ENCODE results near the gene RCC2.
A peak's percentile ranks its signal among the peaks of the same experiment; 100 is the strongest.

The RCC2 gene

DNA sequence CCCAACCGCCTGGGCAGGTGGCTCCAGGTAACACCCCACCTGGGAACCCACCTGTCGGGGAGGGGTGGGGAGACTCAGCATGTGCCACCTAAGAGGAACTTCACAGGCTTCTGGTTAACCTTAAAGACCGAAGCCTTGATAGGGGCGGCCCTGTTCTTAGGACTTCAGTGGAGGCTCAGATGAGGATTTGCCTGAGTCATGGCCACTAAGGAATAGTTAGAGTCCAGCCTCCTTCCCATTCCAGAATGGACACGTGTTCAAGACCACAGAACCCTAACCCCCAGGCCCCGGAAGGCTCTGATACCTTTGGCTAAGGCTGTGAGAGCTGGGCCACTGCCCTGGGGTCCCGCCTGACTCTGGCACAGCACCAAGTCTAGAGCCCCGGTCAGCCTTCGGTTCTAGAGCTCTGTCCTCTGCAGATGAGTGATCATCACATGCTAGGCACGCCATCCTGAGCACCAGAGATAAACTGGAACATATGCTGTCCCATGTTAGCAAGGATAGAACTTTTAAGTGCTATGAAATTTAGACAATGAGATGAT lies 47.2 kb downstream of the RCC2 start:
- no peak overlapping the region for H3K4me2 ChIP-seq (ENCODE audit: low read length)
- H3K36me3 ChIP-seq (ENCODE audit: control insufficient read depth, insufficient read depth, low read length), result no peaks in the 10 kb centered on the region
- H3K27me3 ChIP-seq (ENCODE audit: control insufficient read depth, insufficient read depth, low read length), result no peaks in the 10 kb centered on the region
- H3K4me3 ChIP-seq (ENCODE audit: low read depth, low read length), result no peak overlapping the region
- no peak overlapping the region for H3K27ac ChIP-seq
- H3K9me3 ChIP-seq (ENCODE audit: control insufficient read depth, low read length), result no peaks in the 10 kb centered on the region
- TF ChIP-seq, protein P1, sequence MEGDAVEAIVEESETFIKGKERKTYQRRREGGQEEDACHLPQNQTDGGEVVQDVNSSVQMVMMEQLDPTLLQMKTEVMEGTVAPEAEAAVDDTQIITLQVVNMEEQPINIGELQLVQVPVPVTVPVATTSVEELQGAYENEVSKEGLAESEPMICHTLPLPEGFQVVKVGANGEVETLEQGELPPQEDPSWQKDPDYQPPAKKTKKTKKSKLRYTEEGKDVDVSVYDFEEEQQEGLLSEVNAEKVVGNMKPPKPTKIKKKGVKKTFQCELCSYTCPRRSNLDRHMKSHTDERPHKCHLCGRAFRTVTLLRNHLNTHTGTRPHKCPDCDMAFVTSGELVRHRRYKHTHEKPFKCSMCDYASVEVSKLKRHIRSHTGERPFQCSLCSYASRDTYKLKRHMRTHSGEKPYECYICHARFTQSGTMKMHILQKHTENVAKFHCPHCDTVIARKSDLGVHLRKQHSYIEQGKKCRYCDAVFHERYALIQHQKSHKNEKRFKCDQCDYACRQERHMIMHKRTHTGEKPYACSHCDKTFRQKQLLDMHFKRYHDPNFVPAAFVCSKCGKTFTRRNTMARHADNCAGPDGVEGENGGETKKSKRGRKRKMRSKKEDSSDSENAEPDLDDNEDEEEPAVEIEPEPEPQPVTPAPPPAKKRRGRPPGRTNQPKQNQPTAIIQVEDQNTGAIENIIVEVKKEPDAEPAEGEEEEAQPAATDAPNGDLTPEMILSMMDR (IDR thresholded peaks at IDR 0.05), result no peak
- H3K79me2 ChIP-seq, result no peaks in the 10 kb centered on the region
- no peak overlapping the region for H3K9ac ChIP-seq
- no peaks in the 10 kb centered on the region for H3K4me1 ChIP-seq
- H2AFZ ChIP-seq, result no peak overlapping the region

DNA sequence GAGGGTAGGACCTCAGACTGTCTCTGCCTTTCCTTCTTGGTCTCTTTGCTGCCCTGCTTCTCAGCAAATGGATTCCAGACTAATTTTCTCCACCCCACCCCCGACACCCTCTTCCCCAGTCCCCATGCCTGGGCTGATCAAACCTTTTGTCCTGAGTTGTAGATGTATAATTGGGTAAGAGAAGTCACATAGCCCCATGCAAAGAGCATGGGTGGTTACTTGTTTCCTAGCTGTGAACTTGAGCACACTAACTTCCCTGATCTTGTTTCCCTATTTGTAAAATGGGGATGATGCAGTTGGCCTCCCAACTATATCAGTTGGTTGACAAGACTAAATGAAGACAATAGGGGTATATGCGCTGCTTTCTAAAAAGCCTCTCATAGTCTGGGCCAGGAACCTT lies 58.3 kb downstream of the RCC2 start:
- H3K4me2 ChIP-seq (ENCODE audit: low read length), result no peak overlapping the region
- H3K9me3 ChIP-seq (ENCODE audit: control insufficient read depth, low read length), result no peaks in the 10 kb centered on the region
- H3K27ac ChIP-seq, result no peak overlapping the region
- TF ChIP-seq, protein P1 (IDR thresholded peaks at IDR 0.05), result no peak
- no peak overlapping the region for H3K4me3 ChIP-seq (ENCODE audit: low read depth, low read length)
- no peak overlapping the region for H2AFZ ChIP-seq
- no peaks in the 10 kb centered on the region for H3K27me3 ChIP-seq (ENCODE audit: control insufficient read depth, insufficient read depth, low read length)
- no peaks in the 10 kb centered on the region for H3K4me1 ChIP-seq
- no peaks in the 10 kb centered on the region for H3K36me3 ChIP-seq (ENCODE audit: control insufficient read depth, insufficient read depth, low read length)
- H3K79me2 ChIP-seq, result no peaks in the 10 kb centered on the region
- no peak overlapping the region for H3K9ac ChIP-seq

DNA sequence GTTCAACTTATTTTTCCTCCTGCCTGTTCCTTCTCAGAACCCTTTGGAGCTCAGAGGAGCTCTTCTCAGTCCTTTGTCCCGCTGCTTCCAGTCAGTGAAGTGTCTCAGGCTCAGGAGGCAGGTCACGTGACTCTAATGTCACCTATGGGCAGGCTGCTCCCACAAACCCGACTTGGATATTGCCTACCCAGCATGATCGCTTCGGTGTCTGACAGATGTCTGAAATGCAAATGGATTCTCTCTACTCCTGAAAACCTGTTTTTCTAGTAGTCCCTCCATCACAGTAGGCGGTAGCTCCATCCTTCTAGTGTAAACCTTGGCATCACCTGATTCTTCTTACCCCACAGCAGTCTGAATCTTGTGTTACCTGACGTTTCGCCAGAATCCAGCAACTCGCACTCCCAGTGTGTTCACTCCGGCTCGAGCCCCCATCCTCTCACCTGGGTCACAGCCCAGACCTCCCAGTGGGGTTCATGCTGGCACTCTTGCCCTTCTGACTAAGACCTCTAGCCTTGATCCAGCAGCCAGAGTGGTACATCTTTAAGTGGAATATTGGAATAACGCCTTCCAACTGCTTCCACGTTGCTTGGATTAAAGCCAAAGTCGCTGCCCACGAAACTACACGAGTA lies 62.0 kb downstream of the RCC2 start:
- Histone ChIP-seq H2AFZ (peak overlapping the region; percentile 28), H3K79me2 (no peaks in the 10 kb centered on the region), H3K27me3 (ENCODE audit: control insufficient read depth, insufficient read depth, low read length) (no peaks in the 10 kb centered on the region), H3K9ac (no peak overlapping the region), H3K9me3 (ENCODE audit: control insufficient read depth, low read length) (no peaks in the 10 kb centered on the region), H3K36me3 (ENCODE audit: control insufficient read depth, insufficient read depth, low read length) (no peaks in the 10 kb centered on the region), H3K4me3 (ENCODE audit: low read depth, low read length) (no peak overlapping the region), H3K27ac (no peak overlapping the region), H3K4me1 (no peaks in the 10 kb centered on the region), H3K4me2 (ENCODE audit: low read length) (peak overlapping the region; percentile 1)
- TF ChIP-seq, protein P1 (IDR thresholded peaks at IDR 0.05), result no peak

DNA sequence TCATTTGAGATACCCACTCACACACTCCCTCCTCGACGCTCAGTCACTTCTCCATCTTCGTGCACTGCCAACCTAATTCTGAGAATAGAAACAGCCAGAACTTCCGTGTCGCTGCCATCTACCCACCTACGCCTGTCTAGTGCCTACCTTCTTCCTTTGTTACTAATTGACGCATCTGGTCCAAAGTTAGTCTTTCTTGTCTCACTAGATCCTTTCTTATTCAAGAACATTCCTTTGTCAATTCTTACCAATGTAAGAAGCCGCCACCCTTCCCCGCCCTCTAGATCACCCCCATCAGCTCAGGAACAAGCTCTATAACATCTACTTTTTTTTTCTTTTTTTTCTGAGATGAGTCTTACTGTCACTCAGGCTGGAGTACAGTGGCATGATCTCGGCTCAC lies 63.8 kb downstream of the RCC2 start:
- Histone ChIP-seq H3K27me3 (ENCODE audit: control insufficient read depth, insufficient read depth, low read length) (no peaks in the 10 kb centered on the region), H3K79me2 (no peaks in the 10 kb centered on the region), H3K9me3 (ENCODE audit: control insufficient read depth, low read length) (no peaks in the 10 kb centered on the region), H3K4me2 (ENCODE audit: low read length) (no peak overlapping the region), H3K4me1 (no peaks in the 10 kb centered on the region), H3K27ac (no peak overlapping the region), H3K9ac (no peak overlapping the region), H3K4me3 (ENCODE audit: low read depth, low read length) (no peak overlapping the region), H2AFZ (no peak overlapping the region), H3K36me3 (ENCODE audit: control insufficient read depth, insufficient read depth, low read length) (no peaks in the 10 kb centered on the region)
- TF ChIP-seq, protein P1 (IDR thresholded peaks at IDR 0.05), result no peak

- H3K4me3 ChIP-seq (ENCODE audit: low read depth, low read length), result no peak overlapping the region
- no peak overlapping the region for H3K27ac ChIP-seq
- H3K36me3 ChIP-seq (ENCODE audit: control insufficient read depth, insufficient read depth, low read length), result no peaks in the 10 kb centered on the region
- no peaks in the 10 kb centered on the region for H3K79me2 ChIP-seq
- no peaks in the 10 kb centered on the region for H3K9me3 ChIP-seq (ENCODE audit: control insufficient read depth, low read length)
- TF ChIP-seq, protein P1 (IDR thresholded peaks at IDR 0.05), result no peak
- H2AFZ ChIP-seq, result no peak overlapping the region
- H3K4me1 ChIP-seq, result no peaks in the 10 kb centered on the region
- H3K27me3 ChIP-seq (ENCODE audit: control insufficient read depth, insufficient read depth, low read length), result no peaks in the 10 kb centered on the region
- no peak overlapping the region for H3K4me2 ChIP-seq (ENCODE audit: low read length)
- no peak overlapping the region for H3K9ac ChIP-seq
Measured at GRCh38 chr1:17372955-17373354, 66.5 kb downstream of the RCC2 start.
